H9 (cell line): ENCODE data around the gene ZNF749. TPM values are rescaled to one million over a fixed set of nuclear protein-coding genes. Genes with fewer than 3 reads are reported as not detected.
A peak's percentile ranks its signal among the peaks of the same experiment; 100 is the strongest.

Experiments used
- DNase-seq: peaks from one replicate; pipeline ENCODE4 v3.0.0-alpha.2; 2017
- H2AFZ ChIP-seq: one replicate; pipeline ENCODE4 v1.6.1; 2013; ENCODE audit warnings: mild to moderate bottlenecking, low read length, control low read depth, moderate library complexity
- H2AK5ac ChIP-seq: 2 replicates; pipeline ENCODE4 v1.6.1; 2013; ENCODE audit warnings: low read length, control low read depth, mixed read lengths; ENCODE audit not compliant: insufficient read length
- H2BK120ac ChIP-seq: one replicate; pipeline ENCODE4 v1.6.1; 2013; ENCODE audit warnings: low read depth, mild to moderate bottlenecking, low read length, control low read depth, inconsistent platforms; ENCODE audit not compliant: poor library complexity, severe bottlenecking
- H2BK12ac ChIP-seq: 2 replicates; pipeline ENCODE4 v1.6.1; 2013; ENCODE audit warnings: low read length, control low read depth, mixed read lengths, low read depth; ENCODE audit not compliant: insufficient read length
- H2BK15ac ChIP-seq: 2 replicates; pipeline ENCODE4 v1.6.1; 2013; ENCODE audit warnings: low read depth, low read length, control low read depth
- H2BK20ac ChIP-seq: one replicate; pipeline ENCODE4 v1.6.1; 2013; ENCODE audit warnings: low read depth, mild to moderate bottlenecking, low read length, control low read depth, inconsistent platforms; ENCODE audit not compliant: poor library complexity, severe bottlenecking
- H2BK5ac ChIP-seq: 2 replicates; pipeline ENCODE4 v1.6.1; 2013; ENCODE audit warnings: low read length, control low read depth, mixed read lengths; ENCODE audit not compliant: insufficient read length
- H3K14ac ChIP-seq: 2 replicates; pipeline ENCODE4 v1.6.1; 2013; ENCODE audit warnings: low read length, control low read depth; ENCODE audit not compliant: insufficient read depth
- H3K18ac ChIP-seq: 2 replicates; pipeline ENCODE4 v1.6.1; 2013; ENCODE audit warnings: low read depth, mild to moderate bottlenecking, mixed read lengths, low read length, control low read depth; ENCODE audit not compliant: insufficient read length
- H3K23ac ChIP-seq: 2 replicates; pipeline ENCODE4 v1.6.1; 2013; ENCODE audit warnings: low read length, control low read depth, mixed read lengths, low read depth; ENCODE audit not compliant: insufficient read length
- H3K23me2 ChIP-seq: 2 replicates; pipeline ENCODE4 v1.6.1; 2013; ENCODE audit warnings: low read depth, mild to moderate bottlenecking, mixed read lengths, low read length, control low read depth; ENCODE audit not compliant: insufficient read length, poor library complexity, severe bottlenecking
- H3K27ac ChIP-seq: 2 replicates; pipeline ENCODE4 v1.5.1; 2013; ENCODE audit warnings: low read length, control low read depth, mixed read lengths, low read depth; ENCODE audit not compliant: insufficient read length
- H3K27me3 ChIP-seq: 2 replicates; pipeline ENCODE4 v1.6.1; 2013; ENCODE audit warnings: low read length, control low read depth, inconsistent platforms; ENCODE audit not compliant: insufficient read depth
- H3K4ac ChIP-seq: 2 replicates; pipeline ENCODE4 v1.6.1; 2013; ENCODE audit warnings: low read depth, mild to moderate bottlenecking, control low read depth, inconsistent platforms, low read length, moderate library complexity
- H3K4me1 ChIP-seq: 2 replicates; pipeline ENCODE4 v1.6.1; 2013; ENCODE audit warnings: low read length, control low read depth, inconsistent platforms; ENCODE audit not compliant: insufficient read depth
- H3K4me2 ChIP-seq: 2 replicates; pipeline ENCODE4 v1.6.1; 2013; ENCODE audit warnings: low read length, control low read depth, mixed read lengths; ENCODE audit not compliant: insufficient read length, insufficient read depth
- H3K56ac ChIP-seq: 2 replicates; pipeline ENCODE4 v1.6.1; 2013; ENCODE audit warnings: low read depth, mild to moderate bottlenecking, mixed read lengths, low read length, control low read depth; ENCODE audit not compliant: insufficient read length
- H3K79me1 ChIP-seq: 2 replicates; pipeline ENCODE4 v1.6.1; 2013; ENCODE audit warnings: low read depth, mild to moderate bottlenecking, moderate library complexity, low read length, control low read depth, inconsistent platforms; ENCODE audit not compliant: insufficient read depth, poor library complexity, severe bottlenecking
- H3K79me2 ChIP-seq: 2 replicates; pipeline ENCODE4 v1.6.1; 2013; ENCODE audit warnings: low read length, control low read depth, inconsistent platforms; ENCODE audit not compliant: insufficient read depth
- H3K9ac ChIP-seq: 2 replicates; pipeline ENCODE4 v1.6.1; 2013; ENCODE audit warnings: low read length, control low read depth, mixed read lengths; ENCODE audit not compliant: insufficient read length; ENCODE audit errors: extremely low read depth
- H3K9me3 ChIP-seq: one replicate; pipeline ENCODE4 v1.6.1; 2013; ENCODE audit warnings: low read depth, low read length, inconsistent platforms; ENCODE audit not compliant: control insufficient read depth
- H3T11ph ChIP-seq: one replicate; pipeline ENCODE4 v1.6.1; 2013; ENCODE audit warnings: mild to moderate bottlenecking, low read length, control low read depth, inconsistent platforms
- H4K20me1 ChIP-seq: one replicate; pipeline ENCODE4 v1.6.1; 2013; ENCODE audit not compliant: control insufficient read depth, insufficient read length, insufficient read depth
- H4K5ac ChIP-seq: 2 replicates; pipeline ENCODE4 v1.6.1; 2013; ENCODE audit warnings: low read depth, mild to moderate bottlenecking, mixed read lengths, low read length, control low read depth; ENCODE audit not compliant: insufficient read length
- H4K8ac ChIP-seq: replicated peaks from 2 replicates; pipeline ENCODE4 v1.6.1; 2013; ENCODE audit warnings: low read length, control low read depth, mixed read lengths, low read depth; ENCODE audit not compliant: insufficient read length
- H4K91ac ChIP-seq: 2 replicates; pipeline ENCODE4 v1.6.1; 2013; ENCODE audit warnings: low read depth, mild to moderate bottlenecking, moderate library complexity, mixed read lengths, low read length, control low read depth; ENCODE audit not compliant: insufficient read length
- H3K27ac Mint-ChIP-seq, 3 experiments: 2 replicates in 2 of 3; 3 replicates in 1 of 3; pipeline ENCODE4 v1.8.0; 2020 to 2021; ENCODE audit warnings: mixed read lengths in 3 of 3, mild to moderate bottlenecking in 1 of 3, moderate library complexity in 1 of 3
- H3K27me3 Mint-ChIP-seq: 2 replicates; pipeline ENCODE4 v1.8.0; 2021; ENCODE audit warnings: low read depth, mild to moderate bottlenecking, moderate library complexity, mixed read lengths
- H3K36me3 Mint-ChIP-seq, 3 experiments: 2 replicates in 2 of 3; 3 replicates in 1 of 3; pipeline ENCODE4 v1.8.0; 2020 to 2021; ENCODE audit warnings: low read depth in 3 of 3, mixed read lengths in 3 of 3; ENCODE audit not compliant: insufficient read depth in 1 of 3
- H3K4me1 Mint-ChIP-seq, 2 experiments: 2 replicates each; pipeline ENCODE4 v1.8.0; 2020; ENCODE audit warnings: mixed read lengths in 2 of 2
- H3K4me3 Mint-ChIP-seq, 2 experiments: 2 replicates in 1 of 2; 3 replicates in 1 of 2; pipeline ENCODE4 v1.8.0; 2020 to 2021; ENCODE audit warnings: mild to moderate bottlenecking in 2 of 2, mixed read lengths in 2 of 2, moderate library complexity in 1 of 2
- H3K9me3 Mint-ChIP-seq, 2 experiments: 2 replicates in 1 of 2; 3 replicates in 1 of 2; pipeline ENCODE4 v1.8.0; 2020; ENCODE audit warnings: mild to moderate bottlenecking in 2 of 2, mixed read lengths in 2 of 2, moderate library complexity in 1 of 2
- CTCF ChIP-seq: fragments of 200-600 bp; sonication (generic); conservative IDR thresholded peaks from 3 replicates; pipeline ENCODE4 v1.8.0; 2021; ENCODE audit warnings: antibody characterized with exemption, mild to moderate bottlenecking
- WGBS: extraction: QIAGEN DNeasy Blood & Tissue Kit; methylation state at CpG from one replicate; pipeline ENCODE4 v1.1.7; 2013; ENCODE audit warnings: missing lambda C conversion rate, low lambda C conversion rate, mixed read lengths; ENCODE audit not compliant: insufficient read length; ENCODE audit errors: extremely low coverage; 5-methylcytosine and 5-hydroxymethylcytosine counted together
- total RNA-seq: library from RNA; stranded (reverse); gene quantifications from 2 replicates; pipeline ENCODE4 v1.2.1, GENCODE V29; 2021

ZNF749 gene
- total RNA-seq, 1 experiment from 2014 or later, result 25.0 TPM

GRCh38 chr19:57438925-57439324 lies 3.8 kb downstream of the ZNF749 start:
- TF ChIP-seq CTCF, result peak; percentile 35; the same call in 2 of the 3 replicates
- no peak overlapping the region for H2BK15ac ChIP-seq

More at GRCh38 chr19:57438925-57439324, 3.8 kb downstream of the ZNF749 start:
- H2BK5ac ChIP-seq, result no peak overlapping the region
- no peak overlapping the region for H3K4ac ChIP-seq
- peaks cover 8% of the 10 kb centered on the region for H3K23me2 ChIP-seq
- Mint-ChIP-seq H3K36me3 (peaks cover 27 to 46% (median 37%) of the 10 kb centered on the region in 3 experiments), H3K4me1 (peaks cover 16 to 20% of the 10 kb centered on the region in 2 experiments), H3K4me3 (peak overlapping the region in 1 of 2 experiments; percentile 39; a peak in 1 of 5 replicates), H3K27ac (peak overlapping the region in 2 of 3 experiments; percentile 13 to 68; a peak in 2 of 7 replicates), H3K27me3 (peaks cover 1% of the 10 kb centered on the region; the same call in 1 of the 2 replicates), H3K9me3 (peaks cover 0 to 19% of the 10 kb centered on the region in 2 experiments; a peak in 4 of 5 replicates)
- peak; percentile 30 for DNase-seq
- H2BK120ac ChIP-seq, result no peak overlapping the region
- H3K79me1 ChIP-seq, result peaks cover 14% of the 10 kb centered on the region
- no peaks in the 10 kb centered on the region for H3K27me3 ChIP-seq
- no peak overlapping the region for H3K23ac ChIP-seq
- no peak overlapping the region for H3K9ac ChIP-seq
- H4K20me1 ChIP-seq, result no peaks in the 10 kb centered on the region
- H2AFZ ChIP-seq, result no peak overlapping the region
- no peak overlapping the region for H4K8ac ChIP-seq
- no peak overlapping the region for H3K56ac ChIP-seq
- H3K79me2 ChIP-seq, result peaks cover 45% of the 10 kb centered on the region
- no CpG with 5 or more reads among the region's 9 CpGs for WGBS
- no peaks in the 10 kb centered on the region for H3K9me3 ChIP-seq
- no peak overlapping the region for H4K91ac ChIP-seq
- H3T11ph ChIP-seq, result no peak overlapping the region
- no peak overlapping the region for H3K14ac ChIP-seq
- no peak overlapping the region for H3K27ac ChIP-seq
- no peak overlapping the region for H3K18ac ChIP-seq
- H2BK20ac ChIP-seq, result no peak overlapping the region
- H2BK12ac ChIP-seq, result no peak overlapping the region
- H3K4me2 ChIP-seq, result no peak overlapping the region
- H3K4me1 ChIP-seq, result peaks cover 5% of the 10 kb centered on the region; the same call in 1 of the 2 replicates
- H2AK5ac ChIP-seq, result no peak overlapping the region
- no peak overlapping the region for H4K5ac ChIP-seq
